CD4-positive, alpha-beta T cell (primary cell): ENCODE results near the gene IRX2. TPM values are rescaled to one million over a fixed set of nuclear protein-coding genes. Genes with fewer than 3 reads are reported as not detected.

Experiments used
- ATAC-seq: fragments of 200-7000 bp; cut with Tn5 transposase; one replicate; pipeline ENCODE4 v1.10.0; 2022; ENCODE audit warnings: mild to moderate bottlenecking; ENCODE audit not compliant: poor library complexity
- CTCF ChIA-PET: fragments of 350-600 bp; sonication (Branson Sonifier 250); formaldehyde crosslinking; loops from one replicate; lab custom pipeline; 2021; ENCODE audit warnings: antibody characterized with exemption, inconsistent platforms; lab: Charles Lee
- POLR2A ChIA-PET: fragments of 350-600 bp; sonication (Branson Sonifier 250); formaldehyde crosslinking; loops from one replicate; lab custom pipeline; 2021; ENCODE audit warnings: antibody characterized with exemption, inconsistent platforms; lab: Charles Lee
- DNase-seq, 14 experiments: peaks; one replicate each; pipeline ENCODE4 v3.0.0-alpha.2; 2013 to 2020; ENCODE audit warnings: mixed read lengths in 2 of 14
- H3K27ac ChIP-seq, 2 donors: one replicate each; pipeline versions ENCODE4 v1.5.1 to v1.7.0; 2013; ENCODE audit warnings: low read length in 2 of 2, low read depth in 1 of 2, mild to moderate bottlenecking in 1 of 2
- H3K27me3 ChIP-seq, 2 experiments: 1 replicate in 1 of 2; 2 replicates in 1 of 2; pipeline versions ENCODE4 v1.6.1 to v1.7.0; 2013; ENCODE audit warnings: low read length in 2 of 2, control low read depth in 1 of 2, mild to moderate bottlenecking in 1 of 2, moderate library complexity in 1 of 2; ENCODE audit not compliant: insufficient read depth in 2 of 2, control insufficient read depth in 1 of 2
- H3K36me3 ChIP-seq: one replicate; pipeline ENCODE4 v1.6.1; 2013; ENCODE audit warnings: low read length, control low read depth; ENCODE audit not compliant: insufficient read depth
- H3K4me1 ChIP-seq: one replicate; pipeline ENCODE4 v1.6.1; 2013; ENCODE audit warnings: low read length, control low read depth; ENCODE audit not compliant: insufficient read depth
- H3K4me3 ChIP-seq: one replicate; pipeline ENCODE4 v1.5.1; 2013; ENCODE audit warnings: mild to moderate bottlenecking, low read length, moderate library complexity
- H3K9me3 ChIP-seq, 2 experiments: 1 replicate in 1 of 2; 2 replicates in 1 of 2; pipeline versions ENCODE4 v1.6.1 to v1.7.0; 2013; ENCODE audit warnings: low read length in 2 of 2, mild to moderate bottlenecking in 2 of 2, control low read depth in 1 of 2, moderate library complexity in 1 of 2; ENCODE audit not compliant: control insufficient read depth in 1 of 2, insufficient read depth in 1 of 2
- H3K27ac Mint-ChIP-seq: one replicate; pipeline ENCODE4 v1.8.0; 2020; ENCODE audit warnings: mixed read lengths
- H3K27me3 Mint-ChIP-seq: one replicate; pipeline ENCODE4 v1.8.0; 2021; ENCODE audit warnings: mixed read lengths
- H3K36me3 Mint-ChIP-seq: one replicate; pipeline ENCODE4 v1.8.0; 2021; ENCODE audit warnings: low read depth, mixed read lengths
- H3K4me1 Mint-ChIP-seq: one replicate; pipeline ENCODE4 v1.8.0; 2021; ENCODE audit warnings: low read depth, mixed read lengths
- H3K4me3 Mint-ChIP-seq: one replicate; pipeline ENCODE4 v1.8.0; 2020; ENCODE audit warnings: mild to moderate bottlenecking, mixed read lengths
- H3K9me3 Mint-ChIP-seq: one replicate; pipeline ENCODE4 v1.8.0; 2020; ENCODE audit warnings: mixed read lengths
- intact Hi-C, 2 experiments: fragments of 100-400 bp; cut with DNase I in 1 of 2; cut with micrococcal nuclease in 1 of 2; formaldehyde crosslinking; loops; one replicate each; pipeline versions ENCODE4 v1.15.1 to v1.9.0; 2023 to 2025; cut with DNase I, micrococcal nuclease
- total RNA-seq, 174 experiments: library from RNA in 2 of 174; stranded (reverse) in 2 of 174; gene quantifications; one replicate each; pipeline ENCODE4 v1.2.3 and lab custom pipeline; 2021 to 2026
- TF ChIP-seq, protein P1 (sequence below): fragments of 200-600 bp; IDR thresholded peaks from one replicate; pipeline ENCODE4 v1.8.0; 2022; ENCODE audit warnings: antibody characterized with exemption, mild to moderate bottlenecking

The IRX2 gene
- total RNA-seq, 2 experiments from 2014 or later = not detected

GRCh38 chr5:2780421-2781171 is 29.1 kb upstream of the IRX2 start:
- peaks cover 11% of the 10 kb centered on the region for H3K27me3 Mint-ChIP-seq
- DNase-seq (no peak), ATAC-seq (no peak)
- Histone ChIP-seq H3K36me3 (no peaks in the 10 kb centered on the region), H3K4me1 (no peaks in the 10 kb centered on the region), H3K27me3 (peaks cover 0 to 3% of the 10 kb centered on the region in 2 experiments), H3K27ac (no peak overlapping the region), H3K4me3 (no peak overlapping the region), H3K9me3 (peaks cover 0 to 27% of the 10 kb centered on the region in 2 experiments)
- no peak overlapping the region for H3K27ac Mint-ChIP-seq
- no peaks in the 10 kb centered on the region for H3K4me1 Mint-ChIP-seq
- TF ChIP-seq, protein P1, sequence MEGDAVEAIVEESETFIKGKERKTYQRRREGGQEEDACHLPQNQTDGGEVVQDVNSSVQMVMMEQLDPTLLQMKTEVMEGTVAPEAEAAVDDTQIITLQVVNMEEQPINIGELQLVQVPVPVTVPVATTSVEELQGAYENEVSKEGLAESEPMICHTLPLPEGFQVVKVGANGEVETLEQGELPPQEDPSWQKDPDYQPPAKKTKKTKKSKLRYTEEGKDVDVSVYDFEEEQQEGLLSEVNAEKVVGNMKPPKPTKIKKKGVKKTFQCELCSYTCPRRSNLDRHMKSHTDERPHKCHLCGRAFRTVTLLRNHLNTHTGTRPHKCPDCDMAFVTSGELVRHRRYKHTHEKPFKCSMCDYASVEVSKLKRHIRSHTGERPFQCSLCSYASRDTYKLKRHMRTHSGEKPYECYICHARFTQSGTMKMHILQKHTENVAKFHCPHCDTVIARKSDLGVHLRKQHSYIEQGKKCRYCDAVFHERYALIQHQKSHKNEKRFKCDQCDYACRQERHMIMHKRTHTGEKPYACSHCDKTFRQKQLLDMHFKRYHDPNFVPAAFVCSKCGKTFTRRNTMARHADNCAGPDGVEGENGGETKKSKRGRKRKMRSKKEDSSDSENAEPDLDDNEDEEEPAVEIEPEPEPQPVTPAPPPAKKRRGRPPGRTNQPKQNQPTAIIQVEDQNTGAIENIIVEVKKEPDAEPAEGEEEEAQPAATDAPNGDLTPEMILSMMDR = no peak
- H3K36me3 Mint-ChIP-seq = no peaks in the 10 kb centered on the region
- intact Hi-C loops = no loop called here
- no peak overlapping the region for H3K4me3 Mint-ChIP-seq
- POLR2A ChIA-PET = no interaction called here
- H3K9me3 Mint-ChIP-seq = peaks cover 5% of the 10 kb centered on the region
- CTCF ChIA-PET = interaction anchor here (1.0 kb wide), 1 partner anchor 13 kb away, joined by 3 read pairs; no protein-coding TSS in a partner anchor

DNA sequence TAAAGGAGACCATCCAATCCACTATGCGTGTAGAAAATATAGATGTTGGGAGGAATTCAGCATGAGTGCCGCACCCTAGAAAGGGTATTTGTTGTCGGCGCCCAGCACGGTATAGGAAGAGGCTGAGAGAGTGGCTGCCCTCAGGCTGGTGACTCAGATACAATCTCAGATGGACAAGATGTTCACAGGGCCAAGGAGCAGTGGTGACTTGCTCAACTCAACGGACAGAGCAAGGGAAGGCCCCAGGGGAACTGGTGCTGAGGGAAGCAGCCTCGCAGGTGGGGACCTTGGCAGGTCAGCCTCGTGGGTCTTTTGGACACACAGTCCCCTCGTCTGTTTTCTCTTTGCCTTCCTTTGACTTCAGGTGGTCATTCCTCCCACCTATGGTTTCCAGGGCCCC is 28.0 kb upstream of the IRX2 start:
- no peak for DNase-seq
- Histone ChIP-seq H3K27me3 (peaks cover 0 to 3% of the 10 kb centered on the region in 2 experiments), H3K36me3 (no peaks in the 10 kb centered on the region), H3K9me3 (peaks cover 0 to 27% of the 10 kb centered on the region in 2 experiments), H3K27ac (no peak overlapping the region), H3K4me3 (no peak overlapping the region), H3K4me1 (no peaks in the 10 kb centered on the region)
- Mint-ChIP-seq H3K27me3 (peaks cover 11% of the 10 kb centered on the region), H3K27ac (no peak overlapping the region), H3K4me3 (no peak overlapping the region), H3K36me3 (no peaks in the 10 kb centered on the region), H3K9me3 (no peaks in the 10 kb centered on the region), H3K4me1 (no peaks in the 10 kb centered on the region)
- ATAC-seq = no peak
- ChIA-PET POLR2A (no interaction called here), CTCF (no interaction called here)
- intact Hi-C loops = no loop called here
- TF ChIP-seq, protein P1 = no peak

GRCh38 chr5:2776337-2777302 is 25.1 kb upstream of the IRX2 start:
- no peak overlapping the region for H3K4me3 ChIP-seq
- ChIA-PET POLR2A (no interaction called here), CTCF (no interaction called here)
- intact Hi-C loops = no loop called here
- no peak for ATAC-seq
- H3K27me3 ChIP-seq = peaks cover 0 to 3% of the 10 kb centered on the region in 2 experiments
- TF ChIP-seq, protein P1 = no peak
- H3K27ac ChIP-seq = no peak overlapping the region
- no peak overlapping the region for H3K27ac Mint-ChIP-seq
- no peaks in the 10 kb centered on the region for H3K9me3 Mint-ChIP-seq
- no peaks in the 10 kb centered on the region for H3K4me1 Mint-ChIP-seq
- no peaks in the 10 kb centered on the region for H3K36me3 Mint-ChIP-seq
- DNase-seq = no peak
- no peaks in the 10 kb centered on the region for H3K36me3 ChIP-seq
- no peaks in the 10 kb centered on the region for H3K4me1 ChIP-seq
- H3K4me3 Mint-ChIP-seq = no peak overlapping the region
- peaks cover 11% of the 10 kb centered on the region for H3K27me3 Mint-ChIP-seq
- peaks cover 0 to 20% of the 10 kb centered on the region in 2 experiments for H3K9me3 ChIP-seq
